ENCODE data around the gene SLX9.

Gene SLX9

GRCh38 chr21:44947930-44948331, 8.1 kb downstream of the SLX9 start:
- DNase-seq (ENCODE audit: low read depth): no peak

- no peak for DNase-seq (ENCODE audit: low read depth)
These were observed 8.7 kb downstream of the SLX9 start for GRCh38 chr21:44948426-44949120.

- no peak for DNase-seq (ENCODE audit: low read depth)
These were observed 9.4 kb downstream of the SLX9 start for GRCh38 chr21:44949161-44949778.

- peak; percentile 72 for DNase-seq (ENCODE audit: low read depth)
These were observed 10.0 kb downstream of the SLX9 start for GRCh38 chr21:44949779-44950198.

GRCh38 chr21:44950351-44950750, 10.5 kb downstream of the SLX9 start:
- no peak for DNase-seq (ENCODE audit: low read depth)

- no peak for DNase-seq (ENCODE audit: low read depth)
These were observed 11.5 kb downstream of the SLX9 start for GRCh38 chr21:44951186-44951915.

GRCh38 chr21:44952116-44952928, 12.5 kb downstream of the SLX9 start:
- DNase-seq (ENCODE audit: low read depth): no peak

- DNase-seq (ENCODE audit: low read depth): no peak
These were observed 13.2 kb downstream of the SLX9 start for GRCh38 chr21:44952929-44953627.

- no peak for DNase-seq (ENCODE audit: low read depth)
These were observed 13.8 kb downstream of the SLX9 start for GRCh38 chr21:44953628-44954021.

- no peak for DNase-seq (ENCODE audit: low read depth)
These were observed 14.5 kb downstream of the SLX9 start for GRCh38 chr21:44954281-44954771.

- DNase-seq (ENCODE audit: low read depth): no peak
These were observed 15.4 kb downstream of the SLX9 start for GRCh38 chr21:44955141-44955797.

- no peak for DNase-seq (ENCODE audit: low read depth)
These were observed 16.0 kb downstream of the SLX9 start for GRCh38 chr21:44955798-44956175.

- DNase-seq (ENCODE audit: low read depth): no peak
These were observed 16.7 kb downstream of the SLX9 start for GRCh38 chr21:44956356-44957046.

GRCh38 chr21:44957047-44957831, 17.4 kb downstream of the SLX9 start:
- no peak for DNase-seq (ENCODE audit: low read depth)

- no peak for DNase-seq (ENCODE audit: low read depth)
These were observed 18.1 kb downstream of the SLX9 start for GRCh38 chr21:44957901-44958451.

GRCh38 chr21:44958471-44959191, 18.8 kb downstream of the SLX9 start:
- no peak for DNase-seq (ENCODE audit: low read depth)

GRCh38 chr21:44959376-44960091, 19.7 kb downstream of the SLX9 start:
- DNase-seq (ENCODE audit: low read depth): no peak

Measured in stimulated activated CD8-positive, alpha-beta memory T cell treated with anti-CD3 and anti-CD28 coated beads, Interleukin-7, amount 100 ng/mL, for 24 hours (primary cell).